GM21619 (cell line): ENCODE data around the gene SORBS1.
A peak's percentile ranks its signal among the peaks of the same experiment; 100 is the strongest.

Source experiments
- ATAC-seq: cut with Tn5 transposase; IDR thresholded peaks from one replicate; pipeline ENCODE4 v1.9.1; 2021; ENCODE audit not compliant: unreplicated experiment

Gene SORBS1

DNA sequence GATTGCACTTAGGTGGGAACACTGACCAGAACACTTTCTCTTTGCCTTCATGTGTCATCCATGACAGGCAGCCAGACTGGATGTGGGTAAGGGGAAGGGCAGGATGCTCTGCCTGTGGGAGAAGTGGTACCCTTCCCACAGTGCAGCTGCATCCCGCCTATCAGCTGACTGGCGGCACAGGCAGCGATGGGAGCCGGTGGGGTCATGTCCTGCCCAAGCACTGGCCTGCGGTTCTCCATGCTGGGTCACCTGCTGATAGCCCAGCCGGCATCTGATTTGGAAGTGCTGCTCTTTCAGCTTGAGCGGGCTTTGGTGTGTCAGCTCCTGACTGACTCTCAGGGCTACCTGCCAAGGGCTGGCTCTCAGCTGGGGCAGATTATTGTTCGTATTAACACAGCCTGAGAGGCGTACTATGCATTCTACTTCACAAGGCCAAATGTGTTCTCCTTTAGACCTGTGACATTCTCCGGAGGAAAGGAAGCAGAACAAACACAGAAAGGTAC is 165.2 kb downstream of the SORBS1 start:
- no peak for ATAC-seq

DNA sequence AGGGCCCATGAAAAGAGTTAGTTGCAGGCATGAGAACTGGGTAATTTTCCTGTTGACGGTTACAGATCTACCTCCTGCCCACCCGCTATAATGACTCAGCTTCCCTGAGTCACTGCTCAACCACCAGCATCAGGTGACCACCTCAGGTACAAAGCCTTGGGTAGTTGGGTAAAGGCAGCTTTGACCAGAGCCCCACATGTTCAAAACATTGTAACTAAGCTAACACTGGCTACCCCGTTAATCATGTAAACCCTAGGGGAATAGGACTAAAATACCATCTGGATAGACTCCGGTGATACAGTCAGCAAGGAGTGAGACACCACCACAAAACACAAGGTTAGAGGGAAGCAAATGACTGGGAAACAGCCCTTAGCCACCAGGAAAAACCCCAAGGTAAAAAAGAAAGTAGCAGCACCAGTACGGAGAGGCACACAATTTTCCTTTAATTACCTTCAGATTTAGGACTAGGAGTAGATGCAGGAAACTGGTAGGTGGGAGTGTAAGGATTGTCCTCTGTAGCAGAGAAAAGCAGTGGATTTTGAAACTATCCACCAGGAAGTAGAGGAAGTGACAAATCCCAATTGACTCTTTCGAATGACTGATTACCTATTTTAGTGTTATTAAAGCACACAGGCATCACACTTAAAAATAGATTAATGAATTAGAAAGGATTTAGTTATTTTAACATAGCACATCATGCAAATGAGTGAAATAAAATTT is 166.8 kb downstream of the SORBS1 start:
- ATAC-seq, result peak; percentile 60

DNA sequence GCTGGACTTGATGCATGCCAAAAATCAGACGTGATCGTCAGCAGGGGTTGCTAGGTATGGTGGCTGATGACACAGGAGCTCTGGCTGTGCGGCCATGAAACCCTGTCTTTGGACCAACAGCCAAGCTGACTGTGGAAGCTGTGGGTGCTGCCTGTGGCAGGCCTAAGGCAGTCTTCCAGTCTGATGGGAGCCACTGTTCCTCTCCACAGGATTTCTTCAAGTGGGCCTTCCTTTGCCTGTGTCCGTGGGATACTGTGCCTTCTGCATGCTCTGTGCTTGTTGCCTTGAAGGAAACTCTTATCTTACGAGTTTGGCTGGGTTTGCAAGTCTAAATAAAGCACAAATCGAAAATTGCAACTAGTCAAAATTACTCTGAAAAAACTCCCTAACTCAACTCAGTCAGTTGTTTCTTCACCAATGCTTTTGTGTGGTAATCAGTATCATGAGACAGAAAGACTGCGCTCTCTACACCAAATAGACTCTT is 168.4 kb downstream of the SORBS1 start:
- ATAC-seq, result no peak

DNA sequence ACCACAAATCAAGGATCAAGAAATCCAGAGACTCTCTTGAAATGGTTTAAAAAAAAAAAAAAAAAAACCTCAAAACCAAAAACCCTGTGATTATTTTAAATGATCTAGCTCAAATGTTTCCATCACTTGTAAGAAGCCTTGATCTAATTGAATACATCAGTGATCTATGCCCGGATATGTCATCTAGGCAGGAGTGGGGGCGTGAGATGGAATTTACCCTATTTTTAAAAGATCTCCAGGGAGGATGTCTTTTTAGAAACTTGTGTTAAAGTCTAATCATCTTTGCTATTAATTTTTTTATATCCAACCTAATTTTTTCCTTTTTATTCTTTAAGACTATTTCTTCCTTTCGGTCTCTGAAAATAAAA is 169.0 kb downstream of the SORBS1 start:
- no peak for ATAC-seq

DNA sequence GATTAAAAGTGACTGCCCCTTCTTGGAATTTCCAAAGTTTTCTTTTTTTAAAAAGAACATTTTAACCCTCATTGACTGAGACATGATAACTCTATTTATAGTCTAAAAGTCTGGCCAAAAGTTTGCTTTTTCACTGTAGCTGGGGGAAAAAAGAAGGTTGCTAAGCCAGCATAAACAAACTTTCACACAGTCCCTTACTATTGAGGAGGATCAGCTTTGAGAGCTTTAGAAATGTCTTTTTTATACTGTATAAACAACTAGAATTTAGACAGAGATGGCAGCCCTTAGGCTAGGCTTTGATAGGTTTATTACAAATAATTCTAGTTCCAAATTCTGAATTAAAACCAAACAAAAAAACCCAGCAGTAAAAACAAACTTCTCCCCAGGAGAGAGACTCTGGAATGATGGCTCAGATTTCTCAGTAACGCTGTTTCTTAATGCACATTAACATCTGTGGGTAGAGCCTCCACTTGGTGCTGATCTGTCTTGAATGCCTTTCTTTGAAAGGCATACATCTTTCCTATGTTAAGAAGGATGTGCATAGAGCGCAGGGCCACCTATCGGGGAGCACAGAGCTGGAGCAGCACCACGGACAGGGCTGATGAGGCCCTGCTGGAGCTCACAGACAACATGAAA is 169.5 kb downstream of the SORBS1 start:
- no peak for ATAC-seq

DNA sequence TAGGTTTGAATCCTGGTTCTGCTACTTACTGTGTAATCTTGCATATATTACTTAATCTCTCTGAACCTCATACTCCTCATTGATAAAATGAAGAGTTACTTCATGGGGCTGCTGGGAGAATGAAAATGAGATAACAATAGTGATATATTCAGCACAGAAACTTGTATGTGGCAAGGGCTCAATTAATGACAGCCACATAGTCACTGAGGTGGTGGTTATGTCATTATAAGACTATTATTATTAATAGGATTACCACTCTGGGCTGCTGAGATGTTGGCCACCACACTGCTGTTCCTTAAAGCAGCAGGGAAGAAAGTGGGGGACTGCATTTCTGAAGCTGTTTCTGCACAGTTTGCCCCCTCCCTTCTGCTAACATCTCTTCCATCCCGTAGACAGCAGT is 170.0 kb downstream of the SORBS1 start:
- ATAC-seq, result no peak

DNA sequence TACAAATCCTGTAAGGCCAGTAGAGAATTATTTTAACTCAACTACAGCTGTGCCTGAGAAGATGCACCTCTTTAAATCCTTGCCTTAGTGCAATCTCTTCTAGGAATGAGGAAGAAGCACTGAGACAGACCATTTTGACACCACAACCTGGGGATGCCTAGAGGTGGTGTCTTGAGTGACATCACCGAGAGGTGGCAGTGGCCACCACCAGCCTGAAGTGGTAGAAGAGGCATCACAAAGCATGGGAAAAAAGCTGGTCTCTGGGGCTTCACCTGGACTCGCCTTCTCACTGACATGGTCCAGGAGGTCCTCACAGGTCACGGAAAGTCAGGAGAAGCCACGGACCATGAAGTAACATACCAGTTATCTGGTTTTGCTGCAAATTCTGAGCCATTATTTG is 171.2 kb downstream of the SORBS1 start:
- no peak for ATAC-seq

DNA sequence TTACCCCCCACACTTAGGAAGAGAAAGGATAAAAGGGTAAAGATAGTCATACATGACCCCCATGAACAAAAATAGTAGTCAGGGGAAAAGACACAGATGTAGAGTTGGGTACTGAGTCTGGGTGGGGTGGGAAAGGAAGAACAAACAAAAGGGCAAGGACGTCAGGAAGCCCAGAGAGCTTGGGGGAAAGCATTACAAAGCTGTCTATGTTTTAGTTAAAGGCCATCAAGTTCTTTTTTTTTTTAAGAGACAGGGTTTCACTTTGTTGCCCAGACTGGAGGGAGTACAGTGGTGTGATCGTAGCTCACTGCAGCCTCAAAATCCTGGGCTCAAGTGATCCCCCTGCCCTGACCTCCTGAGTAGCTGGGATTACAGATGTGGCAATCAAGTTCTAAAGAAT is 172.0 kb downstream of the SORBS1 start:
- ATAC-seq, result no peak

DNA sequence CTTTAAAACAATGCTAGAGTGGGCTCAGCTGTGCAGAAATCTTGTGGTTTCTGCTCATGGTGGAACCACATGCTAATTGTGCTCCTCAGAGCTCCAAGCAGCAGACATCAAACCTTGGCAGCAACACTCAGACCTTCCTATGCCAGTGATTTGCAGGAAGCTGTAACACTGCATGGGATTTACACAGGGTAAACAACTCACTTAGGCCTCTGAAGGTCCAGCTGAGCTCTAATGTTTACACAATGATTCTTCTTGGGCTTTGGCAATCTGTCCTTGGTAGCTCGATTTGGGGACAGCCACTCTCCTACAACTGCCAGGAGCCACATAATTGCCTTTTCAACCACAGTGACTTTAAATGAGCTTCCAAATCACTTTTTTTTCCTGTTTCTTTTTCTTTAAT is 172.6 kb downstream of the SORBS1 start:
- ATAC-seq, result no peak

DNA sequence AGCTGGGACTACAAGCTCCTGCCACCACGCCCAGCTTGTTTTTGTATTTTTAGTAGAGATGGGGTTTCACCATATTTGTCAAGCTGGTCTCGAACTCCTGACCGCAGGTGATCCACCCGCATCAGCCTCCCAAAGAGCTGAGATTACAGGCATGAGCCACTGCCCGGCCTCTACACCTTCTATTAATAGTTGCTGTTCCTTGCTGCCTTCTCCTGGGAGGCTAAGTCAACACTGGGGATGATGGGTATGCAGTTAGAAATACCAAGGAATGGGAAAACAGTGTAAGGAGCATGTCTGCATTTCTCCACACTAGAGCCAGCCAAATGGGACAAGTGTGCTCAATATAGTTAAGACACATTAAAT is 173.1 kb downstream of the SORBS1 start:
- ATAC-seq, result no peak

DNA sequence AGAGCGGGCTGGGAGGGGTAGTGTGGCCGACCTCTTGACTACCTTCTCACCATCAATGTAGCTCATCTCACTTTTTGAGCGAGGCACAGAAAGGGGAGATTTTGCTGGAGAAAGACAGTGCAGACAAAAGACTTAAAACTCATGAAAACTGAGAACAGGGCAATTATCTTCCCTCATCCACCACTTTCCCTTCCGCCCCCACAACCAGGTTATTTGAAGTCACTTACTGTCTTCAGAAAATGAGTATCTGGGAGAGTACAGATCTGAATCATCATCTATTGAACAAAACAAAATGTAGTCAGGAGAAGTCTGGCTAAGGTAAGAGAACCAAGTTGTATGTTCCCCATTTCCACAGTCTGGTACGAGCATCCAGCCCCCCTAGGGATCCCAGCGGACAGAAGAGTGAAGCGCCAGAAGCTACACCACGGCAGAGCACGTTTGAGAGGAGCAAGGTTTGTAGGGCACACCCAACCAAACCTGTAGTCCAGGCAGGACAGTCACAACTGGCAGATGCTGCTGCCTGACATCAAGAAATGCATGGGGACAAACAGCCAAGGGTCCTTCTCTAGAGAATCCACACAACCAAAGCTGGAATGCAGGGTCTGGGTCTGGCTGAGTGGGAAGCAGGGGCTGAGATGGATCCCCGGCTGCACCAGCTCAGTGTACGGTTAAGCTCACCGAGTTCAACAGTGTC is 177.0 kb downstream of the SORBS1 start:
- ATAC-seq, result no peak

DNA sequence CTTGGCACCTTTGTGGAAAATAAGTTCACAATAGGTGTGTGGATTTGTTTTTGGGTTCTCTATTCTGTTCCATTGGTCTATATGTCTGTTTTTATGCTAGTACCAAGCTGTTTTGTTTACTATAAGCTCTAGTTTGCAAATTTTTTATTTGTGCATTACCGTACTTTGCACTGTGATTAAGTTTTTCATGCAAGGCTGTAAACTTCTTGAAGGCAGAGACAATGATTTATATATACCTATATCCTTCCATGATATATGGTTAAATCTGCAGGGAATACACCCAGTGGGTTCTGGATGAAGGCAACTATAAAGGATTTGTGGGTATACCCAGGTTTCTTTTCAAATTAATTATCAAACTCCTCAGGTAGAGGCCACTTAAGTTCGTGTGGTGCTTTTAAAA is 178.6 kb downstream of the SORBS1 start:
- no peak for ATAC-seq

DNA sequence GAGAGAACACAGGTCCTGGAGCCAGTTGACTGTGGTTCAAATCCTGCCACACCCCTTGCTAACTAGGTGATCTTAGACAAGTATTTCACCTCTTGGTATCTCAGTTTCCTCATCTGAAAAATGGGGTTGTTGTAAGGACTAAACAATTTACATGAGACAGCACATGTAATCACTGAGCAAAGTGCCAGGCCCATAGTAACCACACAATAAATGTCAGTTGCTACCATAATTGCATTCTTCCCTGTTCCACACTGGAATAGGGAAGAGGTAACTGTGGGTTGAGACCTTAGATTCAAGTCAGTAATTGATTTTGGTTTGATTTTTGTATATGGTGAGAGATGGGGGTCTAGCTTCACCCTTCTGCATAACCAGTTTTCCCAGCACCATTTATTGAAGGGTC is 179.0 kb downstream of the SORBS1 start:
- ATAC-seq, result no peak

DNA sequence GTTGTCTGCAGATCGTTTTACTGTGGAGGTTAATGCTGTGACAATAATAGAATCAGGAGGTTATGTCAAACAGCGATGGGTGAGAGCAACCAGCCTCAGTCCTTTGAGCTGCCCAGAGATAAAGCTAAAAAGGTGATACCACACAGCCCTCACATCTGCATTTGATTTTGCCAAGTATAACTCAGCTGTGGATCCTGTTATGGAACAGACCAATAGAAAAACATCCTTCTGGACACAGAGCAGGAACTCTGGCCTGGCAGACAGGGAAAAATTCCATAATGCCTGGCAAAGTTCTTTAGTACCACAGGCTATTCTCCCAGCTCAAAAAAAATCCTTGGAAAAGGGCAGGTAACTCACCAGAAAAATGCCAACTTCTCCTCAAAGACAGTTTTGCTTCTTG is 183.2 kb downstream of the SORBS1 start:
- ATAC-seq, result no peak

DNA sequence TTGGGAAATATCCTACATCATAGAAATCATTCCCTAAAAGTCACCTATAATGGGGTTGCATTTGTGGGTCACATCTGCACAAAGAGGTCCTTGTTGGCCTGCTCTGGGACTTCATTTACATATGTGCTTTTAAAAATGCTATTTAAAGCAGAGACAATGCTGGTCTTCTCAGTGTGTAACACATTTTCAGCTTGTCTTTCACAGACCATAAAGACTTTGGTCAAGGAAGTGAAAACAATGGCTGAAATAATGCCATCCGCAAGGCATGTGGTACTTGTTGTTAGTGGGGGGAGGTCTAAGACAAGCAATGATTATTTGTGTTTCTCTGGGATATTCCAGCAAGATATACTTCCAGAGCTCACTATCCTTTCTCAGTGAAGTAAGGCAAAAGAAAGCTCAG is 185.8 kb downstream of the SORBS1 start:
- ATAC-seq, result no peak

DNA sequence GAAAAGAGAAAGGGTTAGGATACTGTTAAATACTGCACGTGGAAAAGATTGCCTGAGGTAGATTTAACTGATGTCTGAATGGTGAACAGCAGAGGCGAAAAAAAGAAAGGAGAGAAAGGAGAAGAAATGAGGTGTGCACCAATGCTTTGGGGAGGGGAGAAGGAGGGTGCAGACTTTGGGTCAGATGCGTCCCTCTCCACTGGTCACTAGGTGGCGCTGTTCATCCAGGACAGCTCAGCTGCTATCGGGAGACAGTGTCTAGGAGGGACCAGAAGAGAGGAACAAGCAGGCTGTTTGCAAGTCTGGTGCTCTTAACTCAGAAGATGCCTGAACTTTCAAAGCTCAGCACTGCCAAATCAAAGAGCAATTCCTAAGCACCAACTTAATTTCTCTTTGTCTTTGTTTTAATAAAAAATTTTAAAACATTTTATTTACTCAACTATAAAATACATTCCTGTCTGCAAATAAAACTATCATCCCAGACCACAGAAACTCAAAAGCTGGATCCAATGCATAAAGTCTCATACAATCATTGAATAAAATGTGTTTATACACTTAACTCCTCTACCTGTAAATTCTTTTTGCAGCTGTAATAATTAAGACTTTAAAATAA is 186.5 kb downstream of the SORBS1 start:
- ATAC-seq, result peak; percentile 91

DNA sequence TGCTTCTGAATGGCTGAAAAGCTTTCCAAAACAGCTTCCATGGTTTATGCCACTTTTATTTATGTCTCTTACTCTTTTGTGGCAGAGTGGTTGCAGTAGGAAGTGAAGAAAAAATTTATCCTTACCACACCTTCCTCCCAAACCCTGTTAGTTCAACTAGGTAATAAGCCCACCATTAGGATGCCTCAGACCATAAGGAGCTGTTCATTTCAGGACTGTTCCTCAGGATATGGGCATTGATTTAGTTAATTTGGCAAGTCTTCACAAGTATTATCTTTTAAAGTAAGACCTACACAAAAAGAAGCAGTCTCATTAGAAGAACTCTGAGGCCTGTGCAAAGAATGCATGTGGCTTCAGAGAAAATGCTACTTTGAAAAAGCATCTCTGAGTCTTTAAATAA is 187.5 kb downstream of the SORBS1 start:
- ATAC-seq, result no peak

DNA sequence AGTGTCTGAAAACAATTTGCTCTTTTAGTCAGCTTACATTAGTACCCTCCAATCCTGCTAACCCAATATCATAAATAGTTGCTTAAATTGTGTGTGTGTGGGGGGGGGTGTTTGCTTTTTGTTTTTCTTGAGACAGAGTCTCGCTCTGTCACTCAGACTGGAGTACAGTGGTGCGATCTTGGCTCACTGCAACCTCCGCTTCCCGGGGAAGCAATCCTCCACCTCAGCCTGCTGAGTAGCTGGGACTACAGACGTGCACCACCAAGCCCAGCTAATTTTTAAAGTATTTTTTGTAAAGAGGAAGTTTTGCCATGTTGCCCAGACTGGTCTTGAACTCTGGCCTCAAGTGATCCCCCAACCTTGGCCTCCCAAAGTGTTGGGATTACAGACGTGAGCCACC is 196.8 kb downstream of the SORBS1 start:
- ATAC-seq, result no peak

DNA sequence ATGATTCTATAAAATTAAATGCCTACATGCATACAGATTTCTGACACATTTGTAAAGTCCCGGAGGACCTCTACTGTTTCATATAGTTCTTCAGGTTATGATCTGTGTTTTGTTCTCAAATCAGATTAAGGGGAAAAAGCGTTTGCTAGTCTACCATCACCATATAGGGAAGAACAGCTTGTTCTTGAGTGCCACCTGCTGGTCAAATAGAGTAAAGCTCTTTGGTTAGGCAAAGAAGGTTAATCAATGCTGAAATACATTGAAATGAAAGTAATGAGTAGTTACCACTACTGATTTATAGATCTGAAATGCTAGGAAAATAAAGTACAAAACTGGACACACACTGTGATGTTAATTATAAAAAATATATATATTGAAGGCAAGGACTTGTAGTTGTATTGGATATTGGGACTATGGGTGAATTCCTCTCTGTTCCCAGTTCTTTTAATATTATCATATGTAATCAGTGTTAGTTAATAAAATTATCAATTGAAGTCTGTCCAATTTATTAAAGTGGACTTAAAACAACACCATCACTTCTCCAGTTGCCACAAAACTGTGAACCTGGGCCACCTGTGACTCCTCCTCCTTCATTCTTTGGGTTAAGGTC is 197.8 kb downstream of the SORBS1 start:
- ATAC-seq, result peak; percentile 87

DNA sequence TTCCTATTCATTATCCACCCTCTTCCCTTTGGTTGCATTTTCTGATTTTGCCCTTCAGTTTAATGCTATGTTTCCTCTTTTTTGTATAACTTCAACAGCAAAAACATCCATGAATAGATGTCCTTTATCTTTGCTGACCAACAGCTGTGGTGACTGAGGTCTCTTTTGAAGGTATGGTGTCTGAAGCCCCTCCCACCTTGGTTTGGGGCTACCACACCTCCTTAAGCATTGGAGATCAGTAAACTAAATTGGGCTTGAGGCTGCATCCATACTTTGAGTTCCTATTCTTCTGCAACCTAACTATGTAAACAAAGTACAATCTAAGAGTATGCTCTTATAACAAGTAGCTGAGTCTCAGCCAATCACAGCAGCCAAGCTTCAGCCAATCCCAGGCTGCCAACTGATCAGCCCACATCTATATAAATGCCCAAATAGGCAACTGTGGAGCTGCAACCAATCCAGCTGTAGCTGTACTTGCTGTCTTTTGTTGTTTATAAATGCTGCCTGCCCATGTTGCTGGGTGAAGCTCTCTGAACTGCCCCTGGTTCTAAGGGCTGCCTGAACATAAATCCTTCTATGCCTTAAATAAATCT is 201.0 kb downstream of the SORBS1 start:
- ATAC-seq, result no peak

DNA sequence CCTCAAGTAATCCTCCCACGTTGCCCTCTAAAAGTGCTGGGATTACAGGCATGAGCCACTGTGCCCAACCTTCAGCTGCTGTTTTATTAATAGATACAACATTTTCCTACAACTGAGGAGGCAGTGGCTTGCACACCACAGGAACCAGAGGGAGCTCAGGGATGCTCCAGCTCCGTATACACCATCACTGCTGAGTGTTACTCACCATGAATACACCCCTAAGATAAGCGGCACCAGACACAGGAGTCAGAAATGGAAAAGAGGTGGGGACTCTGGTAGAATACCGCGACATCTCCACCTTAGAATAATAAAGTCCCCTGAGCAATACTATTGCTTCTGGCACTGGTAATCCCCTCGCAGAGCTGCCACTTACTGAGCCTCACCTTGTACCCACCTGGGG is 201.7 kb downstream of the SORBS1 start:
- no peak for ATAC-seq
